RWPE1 (cell line): Measurements from ENCODE around the gene CNGB1.

Experiments used
- CTCF ChIA-PET: fragments of 350-600 bp; sonication (Branson Sonifier 250); formaldehyde crosslinking; extraction: SDS; loops from one replicate; lab custom pipeline; 2021; lab: Yijun Ruan, JAX
- POLR2A ChIA-PET: fragments of 400-600 bp; formaldehyde crosslinking; extraction: SDS; loops from one replicate; lab custom pipeline; 2020; ENCODE audit warnings: antibody characterized with exemption; ENCODE audit not compliant: low non-redundant PET; lab: Yijun Ruan, JAX
- DNase-seq: peaks from one replicate; pipeline ENCODE4 v3.0.0; 2012; ENCODE audit warnings: low spot score
- H3K27ac ChIP-seq: fragments of 450-650 bp; 2 replicates; pipeline ENCODE4 v1.5.1; 2017
- CTCF ChIP-seq: fragments of 450-650 bp; conservative IDR thresholded peaks from 2 replicates; pipeline ENCODE4 v1.5.1; 2017; ENCODE audit warnings: low read depth, mild to moderate bottlenecking

Gene CNGB1

DNA sequence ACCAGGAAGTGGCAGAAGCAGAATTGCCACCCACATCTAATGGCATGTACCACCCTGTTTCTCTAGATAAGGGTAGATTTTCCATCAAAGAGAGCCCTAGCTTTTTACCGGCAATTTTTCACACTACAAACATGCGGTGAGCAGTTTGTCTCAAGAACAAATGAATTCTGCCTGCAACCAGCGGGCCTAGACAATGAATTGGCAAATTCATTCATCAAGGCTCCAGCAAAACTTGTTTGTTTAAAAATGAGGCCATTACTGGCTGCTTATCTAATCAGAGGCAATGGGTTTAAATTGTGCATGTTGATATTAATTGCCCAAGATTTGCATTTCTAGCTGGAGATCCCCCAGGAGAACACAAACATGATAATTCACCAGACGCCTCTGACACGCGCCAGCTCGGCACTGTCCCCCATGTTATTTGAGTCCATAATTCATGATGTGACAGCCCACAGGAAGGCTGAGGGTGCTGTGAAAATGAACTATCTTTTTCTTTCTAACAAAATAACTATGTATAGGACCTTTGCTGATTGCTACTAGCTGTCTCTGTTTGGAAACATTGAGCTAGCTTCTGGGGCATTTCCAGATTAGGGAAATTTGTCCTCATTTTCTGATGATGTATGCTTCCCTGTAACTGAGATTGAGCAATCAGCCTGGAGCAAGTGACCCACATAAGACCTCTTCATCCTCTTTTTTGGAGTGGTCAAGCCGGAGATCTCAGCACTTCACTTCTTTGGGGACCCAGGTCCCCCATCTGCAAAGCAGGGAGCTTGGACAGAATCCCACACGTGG, 80.8 kb downstream of the CNGB1 start:
- no peak for DNase-seq
- ChIA-PET POLR2A (no interaction called here), CTCF (interaction anchor here (0.8 kb wide), 1 partner anchor 134 kb away, joined by 3 read pairs; no protein-coding TSS in a partner anchor)
- no peak overlapping the region for H3K27ac ChIP-seq
- TF ChIP-seq CTCF, result no peak

DNA sequence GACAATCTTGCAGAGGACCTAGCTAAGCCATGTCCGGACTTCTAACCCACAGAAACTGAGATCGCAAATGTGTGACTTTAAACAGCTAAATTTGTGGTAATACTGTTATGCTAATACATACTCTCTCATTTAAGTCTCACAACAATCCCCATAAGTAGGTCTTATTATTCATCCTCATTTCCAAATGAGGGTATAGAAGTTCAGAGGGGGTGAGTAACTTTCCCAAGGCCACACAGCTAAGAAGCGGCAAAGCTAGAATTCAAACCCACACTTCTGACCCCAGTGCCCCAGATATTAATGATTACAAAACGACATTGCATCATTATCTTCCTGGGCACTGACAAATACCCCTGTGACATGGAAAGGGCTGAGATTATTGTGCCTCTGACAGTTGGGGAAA, 81.4 kb downstream of the CNGB1 start:
- ChIA-PET POLR2A (no interaction called here), CTCF (no interaction called here)
- no peak overlapping the region for H3K27ac ChIP-seq
- no peak for TF ChIP-seq CTCF
- no peak for DNase-seq

DNA sequence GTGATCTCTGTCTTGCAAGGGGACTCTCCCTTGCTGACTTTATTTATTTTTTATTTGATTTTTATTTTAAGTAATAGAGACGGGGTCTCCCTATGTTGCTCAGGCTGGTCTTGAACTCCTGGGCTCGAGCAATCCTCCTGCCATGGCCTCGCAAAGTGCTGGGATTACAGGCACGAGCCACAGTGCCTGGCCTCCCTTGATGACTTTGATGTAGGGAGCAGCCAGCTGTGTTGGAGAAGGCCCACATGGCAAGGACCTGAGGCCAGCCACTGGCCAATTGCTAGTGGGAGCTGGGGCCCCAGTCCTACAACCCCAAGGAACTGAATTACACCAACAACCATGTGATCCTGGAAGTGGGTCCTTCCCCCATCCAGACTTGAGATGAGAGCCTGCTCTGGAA, 81.8 kb downstream of the CNGB1 start:
- CTCF ChIA-PET, result no interaction called here
- DNase-seq, result no peak
- H3K27ac ChIP-seq, result no peak overlapping the region
- no peak for TF ChIP-seq CTCF
- POLR2A ChIA-PET, result no interaction called here

- no peak for DNase-seq
- CTCF ChIA-PET, result interaction anchor here (0.6 kb wide), 1 partner anchor 13 kb away, joined by 3 read pairs; no protein-coding TSS in a partner anchor
- no peak for TF ChIP-seq CTCF
- H3K27ac ChIP-seq, result no peak overlapping the region
- POLR2A ChIA-PET, result no interaction called here
Measured at GRCh38 chr16:57888128-57888527, 82.8 kb downstream of the CNGB1 start.

DNA sequence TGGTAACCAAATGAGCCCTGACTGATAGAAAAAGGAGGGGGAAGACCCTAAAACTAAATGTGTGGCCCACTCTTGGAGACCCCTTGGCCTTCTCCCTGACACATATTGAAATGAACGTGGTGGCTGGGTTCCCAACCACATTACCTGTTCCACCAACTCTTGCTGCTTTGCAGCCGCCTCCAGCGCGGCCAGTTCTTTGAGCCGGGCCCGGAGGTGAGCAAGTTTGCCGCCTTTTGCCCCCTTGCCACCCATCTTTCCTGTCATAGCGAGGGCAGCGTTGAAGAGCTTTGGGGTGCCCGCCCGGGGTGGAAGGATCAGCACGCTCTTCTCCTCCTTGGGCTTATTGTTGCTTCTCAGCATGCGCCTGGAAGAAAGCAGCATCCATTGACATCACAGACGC, 83.2 kb downstream of the CNGB1 start:
- ChIA-PET POLR2A (no interaction called here), CTCF (interaction anchor here (0.6 kb wide), 1 partner anchor 13 kb away, joined by 3 read pairs; no protein-coding TSS in a partner anchor)
- TF ChIP-seq CTCF, result no peak
- H3K27ac ChIP-seq, result no peak overlapping the region
- DNase-seq, result no peak

DNA sequence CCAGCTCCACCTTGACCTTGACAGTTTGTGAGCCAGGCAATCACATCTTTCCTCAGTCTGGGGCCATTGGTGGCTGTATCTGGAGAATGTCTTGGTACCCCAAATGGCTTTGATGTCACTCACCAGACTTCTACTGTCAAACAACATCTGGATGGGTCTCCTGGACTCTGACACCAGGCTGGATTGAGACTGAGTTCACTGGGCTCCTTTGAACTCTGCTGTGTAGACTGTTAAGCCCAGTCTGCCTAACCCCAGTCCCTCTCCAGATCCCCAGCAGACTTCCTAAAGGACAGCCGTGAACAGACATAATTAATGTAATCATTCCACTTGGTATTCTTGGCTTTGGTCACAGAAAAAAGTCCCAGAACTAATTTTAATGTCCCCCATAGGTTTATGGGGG, 84.5 kb downstream of the CNGB1 start:
- no peak for TF ChIP-seq CTCF
- no peak for DNase-seq
- CTCF ChIA-PET, result interaction anchor here (0.6 to 0.7 kb wide), 2 partner anchors 310 to 1284 kb away, joined by 3 read pairs; no protein-coding TSS in a partner anchor
- POLR2A ChIA-PET, result no interaction called here
- no peak overlapping the region for H3K27ac ChIP-seq
